Trophoblast cell (in vitro differentiated cells and primary cell): Measurements from ENCODE around the gene TMEM45B.
"Not testable (repeated sequence)": the region's sequence is repeated elsewhere in the genome, so short reads cannot be mapped to it uniquely, and the experiment has no call there.

Experiments used
- DNase-seq, 2 donors: peaks; one replicate each; pipeline ENCODE4 v3.0.0-alpha.2; 2016
- H2AFZ ChIP-seq: 2 replicates; pipeline ENCODE4 v1.6.1; 2013; ENCODE audit warnings: low read length, moderate library complexity, mild to moderate bottlenecking; ENCODE audit not compliant: insufficient read depth, poor library complexity
- H2AK5ac ChIP-seq: 2 replicates; pipeline ENCODE4 v1.6.1; 2013; ENCODE audit warnings: mild to moderate bottlenecking, low read length
- H2BK120ac ChIP-seq: 2 replicates; pipeline ENCODE4 v1.6.1; 2013; ENCODE audit warnings: low read length, mild to moderate bottlenecking, moderate library complexity; ENCODE audit not compliant: insufficient read depth, poor library complexity
- H2BK12ac ChIP-seq: 2 replicates; pipeline ENCODE4 v1.6.1; 2013; ENCODE audit warnings: mild to moderate bottlenecking, low read length, moderate library complexity
- H2BK5ac ChIP-seq: 2 replicates; pipeline ENCODE4 v1.6.1; 2013; ENCODE audit warnings: low read length, low read depth, moderate library complexity, mild to moderate bottlenecking; ENCODE audit not compliant: poor library complexity
- H3K14ac ChIP-seq: 2 replicates; pipeline ENCODE4 v1.6.1; 2013; ENCODE audit warnings: mild to moderate bottlenecking, low read length
- H3K18ac ChIP-seq: 2 replicates; pipeline ENCODE4 v1.6.1; 2013; ENCODE audit warnings: mild to moderate bottlenecking, low read length
- H3K23ac ChIP-seq: 2 replicates; pipeline ENCODE4 v1.6.1; 2013; ENCODE audit warnings: low read length
- H3K27ac ChIP-seq: 2 replicates; pipeline ENCODE4 v1.5.1; 2013; ENCODE audit warnings: low read depth, mild to moderate bottlenecking, inconsistent platforms, low read length, moderate library complexity
- H3K27me3 ChIP-seq: 2 replicates; pipeline ENCODE4 v1.6.1; 2013; ENCODE audit warnings: inconsistent platforms, mild to moderate bottlenecking, low read length, moderate library complexity; ENCODE audit not compliant: insufficient read depth
- H3K36me3 ChIP-seq, 2 experiments: 1 replicate in 1 of 2; 2 replicates in 1 of 2; pipeline ENCODE4 v1.6.1; 2013; ENCODE audit warnings: low read length in 2 of 2, mild to moderate bottlenecking in 2 of 2, moderate library complexity in 1 of 2; ENCODE audit not compliant: insufficient read depth in 2 of 2, control insufficient read depth in 1 of 2
- H3K4ac ChIP-seq: 2 replicates; pipeline ENCODE4 v1.6.1; 2013; ENCODE audit warnings: low read depth, mild to moderate bottlenecking, low read length, moderate library complexity
- H3K4me1 ChIP-seq, 2 experiments: 1 replicate in 1 of 2; 2 replicates in 1 of 2; pipeline ENCODE4 v1.6.1; 2013; ENCODE audit warnings: low read length in 2 of 2, mild to moderate bottlenecking in 2 of 2, moderate library complexity in 1 of 2; ENCODE audit not compliant: insufficient read depth in 2 of 2, control insufficient read depth in 1 of 2
- H3K4me2 ChIP-seq: 2 replicates; pipeline ENCODE4 v1.6.1; 2013; ENCODE audit warnings: inconsistent platforms, mild to moderate bottlenecking, low read length, moderate library complexity
- H3K4me3 ChIP-seq: 2 replicates; pipeline ENCODE4 v1.5.1; 2013; ENCODE audit warnings: mild to moderate bottlenecking, low read depth, low read length, inconsistent platforms
- H3K79me1 ChIP-seq: one replicate; pipeline ENCODE4 v1.6.1; 2013; ENCODE audit warnings: low read length
- H3K79me2 ChIP-seq: 2 replicates; pipeline ENCODE4 v1.6.1; 2013; ENCODE audit warnings: low read length, mild to moderate bottlenecking; ENCODE audit not compliant: control insufficient read depth, insufficient read depth, poor library complexity
- H3K9ac ChIP-seq: 2 replicates; pipeline ENCODE4 v1.6.1; 2013; ENCODE audit warnings: mild to moderate bottlenecking, low read length
- H3K9me3 ChIP-seq: 2 replicates; pipeline ENCODE4 v1.6.1; 2013; ENCODE audit warnings: low read depth, mild to moderate bottlenecking, control low read depth, inconsistent platforms, low read length; ENCODE audit not compliant: insufficient read depth
- H4K12ac ChIP-seq: 2 replicates; pipeline ENCODE4 v1.6.1; 2013; ENCODE audit warnings: low read depth, mild to moderate bottlenecking, low read length, moderate library complexity
- H4K8ac ChIP-seq: 2 replicates; pipeline ENCODE4 v1.6.1; 2013; ENCODE audit warnings: low read depth, mild to moderate bottlenecking, low read length, moderate library complexity
- H4K91ac ChIP-seq: one replicate; pipeline ENCODE4 v1.6.1; 2013; ENCODE audit warnings: low read depth, mild to moderate bottlenecking, low read length, moderate library complexity
- WGBS: extraction: QIAGEN DNeasy Blood & Tissue Kit; methylation state at CpG from one replicate; pipeline ENCODE4 v1.1.7; 2013; ENCODE audit warnings: missing lambda C conversion rate; ENCODE audit not compliant: insufficient read length, insufficient coverage; ENCODE audit errors: extremely low coverage; 5-methylcytosine and 5-hydroxymethylcytosine counted together

TMEM45B gene

GRCh38 chr11:129798212-129798611, 17.4 kb upstream of the TMEM45B start:
- H3K79me2 ChIP-seq, result no peaks in the 10 kb centered on the region
- H3K23ac ChIP-seq, result no peak overlapping the region
- H2AFZ ChIP-seq, result no peak overlapping the region
- peaks cover 6% of the 10 kb centered on the region for H3K9me3 ChIP-seq
- no peaks in the 10 kb centered on the region for H3K79me1 ChIP-seq
- H2BK5ac ChIP-seq, result no peak overlapping the region
- H4K8ac ChIP-seq, result no peak overlapping the region
- no CpG with 5 or more reads among the region's 2 CpGs for WGBS
- no peak overlapping the region for H2AK5ac ChIP-seq
- no peaks in the 10 kb centered on the region for H3K27me3 ChIP-seq
- no peak overlapping the region for H4K12ac ChIP-seq
- H3K14ac ChIP-seq, result no peak overlapping the region
- no peak overlapping the region for H3K18ac ChIP-seq
- no peak overlapping the region for H3K9ac ChIP-seq
- no peak overlapping the region for H3K4me3 ChIP-seq
- no peak overlapping the region for H3K27ac ChIP-seq
- no peak for DNase-seq
- no peak overlapping the region for H3K4me2 ChIP-seq
- no peaks in the 10 kb centered on the region for H3K4me1 ChIP-seq
- no peak overlapping the region for H4K91ac ChIP-seq
- no peaks in the 10 kb centered on the region for H3K36me3 ChIP-seq
- no peak overlapping the region for H3K4ac ChIP-seq
- no peak overlapping the region for H2BK12ac ChIP-seq
- no peak overlapping the region for H2BK120ac ChIP-seq

GRCh38 chr11:129800162-129800561, 15.5 kb upstream of the TMEM45B start:
- H3K9me3 ChIP-seq, H3K79me1 ChIP-seq, DNase-seq, H3K27ac ChIP-seq, H3K4me3 ChIP-seq, H2BK12ac ChIP-seq, H4K91ac ChIP-seq, H3K27me3 ChIP-seq, H3K9ac ChIP-seq, H2BK5ac ChIP-seq, H4K8ac ChIP-seq, H3K36me3 ChIP-seq, H3K4me1 ChIP-seq, H3K14ac ChIP-seq, H3K23ac ChIP-seq, H4K12ac ChIP-seq, H2BK120ac ChIP-seq, H3K18ac ChIP-seq, H2AFZ ChIP-seq, H2AK5ac ChIP-seq, H3K4ac ChIP-seq, H3K79me2 ChIP-seq, H3K4me2 ChIP-seq: not testable (repeated sequence)
- no CpG with 5 or more reads among the region's 1 CpG for WGBS

- no peak overlapping the region for H2AK5ac ChIP-seq
- H3K14ac ChIP-seq, result no peak overlapping the region
- H3K4me1 ChIP-seq, result no peaks in the 10 kb centered on the region
- H3K9ac ChIP-seq, result no peak overlapping the region
- no peak overlapping the region for H3K23ac ChIP-seq
- H4K91ac ChIP-seq, result no peak overlapping the region
- H4K12ac ChIP-seq, result no peak overlapping the region
- no peaks in the 10 kb centered on the region for H3K27me3 ChIP-seq
- H3K79me1 ChIP-seq, result no peaks in the 10 kb centered on the region
- H3K4me3 ChIP-seq, result no peak overlapping the region
- H3K4me2 ChIP-seq, result no peak overlapping the region
- no peaks in the 10 kb centered on the region for H3K9me3 ChIP-seq
- no peaks in the 10 kb centered on the region for H3K36me3 ChIP-seq
- no peak for DNase-seq
- H3K18ac ChIP-seq, result no peak overlapping the region
- no peak overlapping the region for H3K4ac ChIP-seq
- no peak overlapping the region for H2BK12ac ChIP-seq
- H3K27ac ChIP-seq, result no peak overlapping the region
- no peak overlapping the region for H4K8ac ChIP-seq
- no peaks in the 10 kb centered on the region for H3K79me2 ChIP-seq
- H2BK120ac ChIP-seq, result no peak overlapping the region
- no peak overlapping the region for H2AFZ ChIP-seq
- no peak overlapping the region for H2BK5ac ChIP-seq
Observed at GRCh38 chr11:129800655-129801054, 15.0 kb upstream of the TMEM45B start.

GRCh38 chr11:129803533-129803932, 12.1 kb upstream of the TMEM45B start:
- H3K36me3 ChIP-seq, result no peaks in the 10 kb centered on the region
- no peak overlapping the region for H3K27ac ChIP-seq
- no peak overlapping the region for H2BK120ac ChIP-seq
- no peaks in the 10 kb centered on the region for H3K79me1 ChIP-seq
- no peak for DNase-seq
- H4K12ac ChIP-seq, result no peak overlapping the region
- H3K4me3 ChIP-seq, result no peak overlapping the region
- H3K18ac ChIP-seq, result no peak overlapping the region
- no peak overlapping the region for H4K8ac ChIP-seq
- no peaks in the 10 kb centered on the region for H3K9me3 ChIP-seq
- H3K4me1 ChIP-seq, result no peaks in the 10 kb centered on the region
- no peak overlapping the region for H4K91ac ChIP-seq
- no peaks in the 10 kb centered on the region for H3K79me2 ChIP-seq
- H2BK12ac ChIP-seq, result no peak overlapping the region
- no peaks in the 10 kb centered on the region for H3K27me3 ChIP-seq
- H3K9ac ChIP-seq, result no peak overlapping the region
- no peak overlapping the region for H3K14ac ChIP-seq
- H2AK5ac ChIP-seq, result no peak overlapping the region
- H3K4me2 ChIP-seq, result no peak overlapping the region
- H2AFZ ChIP-seq, result no peak overlapping the region
- H3K4ac ChIP-seq, result no peak overlapping the region
- no peak overlapping the region for H3K23ac ChIP-seq
- WGBS, result no CpG with 5 or more reads among the region's 4 CpGs
- no peak overlapping the region for H2BK5ac ChIP-seq
